GM03348 (cell line): Measurements from ENCODE around the gene DIABLO.
A peak's percentile ranks its signal among the peaks of the same experiment; 100 is the strongest.
"Not testable (repeated sequence)": the region's sequence is repeated elsewhere in the genome, so short reads cannot be mapped to it uniquely, and the experiment has no call there.

Experiments
- DNase-seq: peaks from one replicate; pipeline ENCODE4 v3.0.0; 2012; ENCODE audit warnings: low spot score

The DIABLO gene

DNA sequence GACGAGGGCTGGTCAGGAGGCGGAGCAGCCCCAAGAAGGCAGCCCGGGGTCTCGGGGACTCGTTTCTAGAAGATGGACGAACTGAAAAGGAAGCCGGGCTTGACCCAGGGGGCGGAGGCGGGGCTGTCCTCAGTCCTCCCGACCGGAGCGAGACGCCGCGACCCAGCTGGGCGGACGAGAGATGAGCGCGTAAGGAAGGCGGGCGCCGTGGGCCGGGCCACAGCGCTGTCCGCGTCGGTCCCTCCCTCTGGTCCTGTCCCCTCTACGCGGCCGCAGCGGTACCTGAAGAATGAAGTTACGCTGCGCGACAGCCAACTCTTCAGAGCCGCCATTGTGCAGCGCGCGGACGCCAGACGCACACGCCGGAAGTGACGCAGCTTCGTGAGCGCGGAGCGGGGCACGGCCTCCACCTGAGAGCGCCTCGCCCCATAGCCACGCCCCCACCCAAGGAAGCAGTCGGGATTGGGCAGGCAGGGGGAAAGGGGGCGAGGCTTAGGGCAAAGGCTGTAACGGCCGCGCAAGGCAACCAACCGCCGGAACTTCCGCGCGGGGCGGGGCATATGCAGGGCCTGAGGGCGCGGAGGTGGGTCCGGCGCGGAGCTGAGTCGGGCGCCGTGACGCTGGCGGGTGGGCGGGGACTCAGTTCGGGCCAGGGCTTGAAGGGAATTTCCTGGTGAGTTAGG is at the start of gene DIABLO:
Gene DIABLO, minus strand, starts transcription at position 370 of the 683 bp plus-strand sequence. Its CDS starts 38 bp downstream, at position 332.
- DNase-seq = peak; percentile 100

GRCh38 chr12:122275459-122275858 is 49.6 kb upstream of the DIABLO start:
- no peak for DNase-seq

GRCh38 chr12:122266230-122266901 is 40.5 kb upstream of the DIABLO start, which contains the start of gene VPS33A:
Gene VPS33A, minus strand, starts transcription at chr12:122266494. Its CDS starts 86 bp downstream, at chr12:122266408.
- peak; percentile 97 for DNase-seq

GRCh38 chr12:122265886-122266229 is 40.0 kb upstream of the DIABLO start:
- peak; percentile 46 for DNase-seq

DNA sequence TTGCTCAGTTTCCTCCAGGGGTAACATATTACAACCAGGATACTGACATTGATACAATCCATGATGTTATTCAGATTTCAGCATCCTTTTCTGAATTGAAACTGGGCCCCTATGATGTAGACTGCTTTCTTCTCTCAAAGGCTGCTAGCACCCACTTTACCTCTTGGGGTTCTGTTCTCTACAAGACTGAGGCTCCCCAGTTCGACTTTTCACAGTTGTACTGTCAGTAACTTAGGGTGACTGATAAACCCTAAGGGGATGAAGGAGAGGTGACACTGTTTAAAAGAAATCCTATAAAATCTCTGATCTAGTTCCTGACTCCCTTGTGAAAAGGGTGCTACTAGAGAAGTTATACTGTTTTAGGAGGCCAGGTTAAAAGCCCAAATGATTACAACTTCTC is 39.6 kb upstream of the DIABLO start:
- DNase-seq = no peak

GRCh38 chr12:122260735-122261134 is 34.9 kb upstream of the DIABLO start:
- not testable (repeated sequence) for DNase-seq

DNA sequence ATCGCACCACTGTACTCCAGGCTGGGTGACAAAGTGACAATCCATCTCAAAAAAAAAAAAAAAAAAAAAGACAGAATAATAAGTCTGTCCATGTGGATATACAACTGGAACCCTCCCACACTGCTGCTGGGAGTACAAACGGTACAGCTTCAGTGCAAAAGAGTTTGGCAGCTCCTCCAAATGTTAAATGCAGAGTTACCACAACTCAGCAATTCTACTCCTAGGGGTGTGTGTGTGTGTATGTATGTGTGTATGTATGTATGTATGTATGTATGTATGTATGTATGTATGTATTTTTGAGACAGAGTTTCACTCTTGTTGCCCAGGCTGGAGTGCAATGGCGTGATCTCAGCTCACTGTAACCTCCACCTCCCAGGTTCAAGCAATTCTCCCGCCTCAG is 33.1 kb upstream of the DIABLO start:
- not testable (repeated sequence) for DNase-seq

GRCh38 chr12:122258462-122258861 is 32.6 kb upstream of the DIABLO start:
- not testable (repeated sequence) for DNase-seq

DNA sequence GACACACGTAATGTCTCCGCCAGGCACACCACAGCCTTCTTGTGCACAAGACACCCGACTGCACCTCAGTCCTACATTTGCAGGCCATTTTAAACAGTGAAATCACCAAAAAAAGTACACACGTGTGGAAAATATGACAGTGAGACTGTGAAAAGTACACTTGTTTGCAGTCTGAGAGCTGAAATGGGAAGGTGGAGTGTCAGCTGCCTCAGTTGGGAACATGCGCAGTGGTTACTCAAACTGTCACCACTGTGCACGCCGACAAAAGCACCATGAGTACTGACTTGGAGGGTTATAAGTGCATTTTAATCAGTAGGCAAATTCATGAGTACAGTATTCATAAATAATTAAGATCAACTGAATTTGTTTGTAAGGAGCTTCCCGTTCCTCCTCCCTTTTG is 24.7 kb upstream of the DIABLO start:
- DNase-seq = no peak

DNA sequence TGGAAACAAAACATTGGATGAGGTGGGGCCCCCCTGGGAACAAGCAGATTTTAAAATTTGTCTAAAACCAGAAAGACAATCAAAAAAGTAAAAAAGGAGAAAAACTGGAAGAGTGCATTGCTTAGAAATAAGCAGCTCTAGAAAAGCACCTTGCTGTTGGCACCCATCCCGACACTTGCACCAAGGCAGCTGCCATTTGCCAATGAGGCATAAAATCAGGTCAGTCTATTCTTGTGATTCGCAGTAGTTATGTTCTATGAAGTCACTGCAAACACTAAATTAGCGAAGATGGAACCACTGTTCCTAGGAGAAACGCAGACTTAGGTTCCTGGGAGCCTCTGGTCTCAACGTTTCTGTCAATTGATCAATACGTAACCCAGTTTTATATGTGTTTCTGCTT is 24.2 kb upstream of the DIABLO start:
- no peak for DNase-seq

DNA sequence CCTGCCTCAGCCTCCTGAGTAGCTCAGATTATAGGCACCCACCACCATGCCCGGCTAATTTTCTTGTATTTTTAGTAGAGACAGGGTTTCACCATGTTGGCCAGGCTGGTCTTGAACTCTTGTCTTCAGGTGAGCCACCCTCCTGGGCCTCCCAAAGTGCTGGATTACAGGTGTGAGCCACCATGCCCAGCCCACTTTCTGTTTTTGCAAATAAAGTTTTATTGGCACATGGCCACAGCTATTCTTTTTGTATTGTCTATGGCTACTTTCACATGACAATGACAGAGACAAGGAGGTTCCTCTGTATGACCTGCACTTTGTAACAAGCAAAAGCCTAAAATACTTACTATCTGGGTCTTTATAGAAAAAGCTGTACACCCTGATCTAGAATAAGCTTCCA is 19.7 kb upstream of the DIABLO start:
- no peak for DNase-seq

DNA sequence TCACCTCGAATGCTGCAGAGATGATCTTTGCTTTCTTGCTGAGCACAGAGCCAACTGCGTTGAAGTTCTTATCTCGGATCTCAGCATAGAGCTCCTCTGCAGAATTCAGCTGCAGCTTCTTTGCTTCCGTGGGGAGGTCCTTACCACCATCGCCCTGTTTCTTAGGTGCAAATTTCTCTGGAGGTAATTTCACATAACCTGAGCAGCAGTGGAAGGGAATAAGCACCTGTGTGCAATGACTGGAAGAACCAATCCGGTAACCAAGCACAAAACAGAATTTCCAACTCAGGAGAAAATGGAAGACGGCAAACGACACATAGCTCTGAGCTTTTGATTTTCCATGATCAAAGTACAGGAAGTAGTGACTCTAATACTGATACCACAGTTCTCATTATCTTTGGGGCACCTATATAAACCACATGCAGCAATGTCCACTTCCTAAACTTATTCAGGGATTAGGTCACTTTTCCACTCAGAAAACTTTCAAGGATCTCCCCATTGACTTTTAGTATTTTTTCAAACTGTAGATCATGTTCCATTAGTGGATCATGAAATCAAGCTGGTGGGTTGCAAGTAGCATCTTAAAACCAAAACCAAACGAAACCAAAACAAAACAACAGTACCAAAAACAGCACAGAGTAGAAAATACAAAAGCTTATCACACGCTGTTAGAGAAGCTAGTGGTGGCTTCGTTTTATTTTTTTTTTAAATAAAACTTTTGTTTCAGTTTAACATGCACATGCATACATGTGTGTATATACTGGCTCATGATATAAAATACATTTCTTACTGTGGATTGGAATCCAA is 18.9 kb upstream of the DIABLO start:
- peak; percentile 13 for DNase-seq

GRCh38 chr12:122243965-122244364 is 18.1 kb upstream of the DIABLO start:
- DNase-seq = no peak

GRCh38 chr12:122238861-122239260 is 13.0 kb upstream of the DIABLO start:
- DNase-seq = no peak

DNA sequence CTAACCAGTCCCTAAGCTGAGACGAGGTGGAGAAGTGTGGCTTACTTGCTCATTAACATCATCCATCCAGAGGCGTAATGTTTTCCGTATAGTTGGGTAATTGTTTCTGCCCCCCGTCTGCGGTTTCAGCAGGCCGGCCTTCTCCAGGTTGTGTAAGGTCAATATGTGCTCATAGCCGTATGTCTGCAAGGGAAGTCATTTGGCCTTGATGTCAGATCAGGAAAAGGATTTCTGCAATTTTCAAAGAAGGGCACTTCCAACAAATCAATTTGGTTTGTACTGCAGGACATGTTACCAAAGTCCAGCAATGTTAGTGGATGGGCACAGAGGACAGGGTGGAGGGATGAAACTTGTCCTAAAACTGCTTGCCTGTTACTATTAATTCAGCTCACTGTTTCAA is 9.9 kb upstream of the DIABLO start:
- no peak for DNase-seq

GRCh38 chr12:122232691-122233090 is 6.8 kb upstream of the DIABLO start:
- no peak for DNase-seq

GRCh38 chr12:122230798-122231197 is 4.9 kb upstream of the DIABLO start:
- no peak for DNase-seq

DNA sequence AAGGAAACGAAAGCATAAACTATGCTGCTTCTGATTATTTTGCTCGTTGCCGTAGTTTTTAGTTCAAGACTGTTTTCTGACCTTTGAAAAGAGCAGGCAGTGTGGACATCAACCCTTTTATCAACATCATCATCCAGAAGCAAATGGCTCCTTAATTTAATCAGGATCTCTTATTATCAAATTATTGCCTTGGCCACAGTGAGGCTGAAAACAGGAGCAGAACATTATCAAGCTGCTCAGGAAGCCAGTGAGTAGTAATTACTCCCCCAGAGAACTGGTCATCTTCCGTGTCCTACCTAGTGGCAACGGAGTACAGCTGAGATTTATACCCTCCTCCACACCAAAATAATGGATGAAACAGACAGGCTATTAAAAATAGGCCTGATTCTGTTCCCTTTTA is 2.2 kb upstream of the DIABLO start:
- no peak for DNase-seq

DNA sequence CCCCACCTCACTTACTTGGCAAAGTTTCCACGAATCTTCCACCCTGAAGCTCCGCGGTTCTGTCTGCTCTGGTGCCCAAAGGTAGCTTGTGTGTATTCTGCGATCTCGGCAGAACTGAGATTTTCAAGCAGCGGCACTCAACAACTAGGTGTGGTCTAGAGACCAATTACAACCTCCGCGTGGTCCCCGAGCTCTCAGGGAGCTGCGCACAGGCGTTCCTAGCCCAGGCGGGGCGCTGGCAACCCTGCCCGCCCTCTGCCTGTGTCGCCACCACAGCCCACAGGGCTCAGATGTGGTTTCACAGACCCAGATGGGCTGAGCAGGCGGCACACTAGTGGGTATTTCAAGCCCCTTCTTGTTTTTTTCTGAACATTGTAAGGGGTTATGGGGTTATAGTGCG is 1.5 kb upstream of the DIABLO start:
- no peak for DNase-seq

DNA sequence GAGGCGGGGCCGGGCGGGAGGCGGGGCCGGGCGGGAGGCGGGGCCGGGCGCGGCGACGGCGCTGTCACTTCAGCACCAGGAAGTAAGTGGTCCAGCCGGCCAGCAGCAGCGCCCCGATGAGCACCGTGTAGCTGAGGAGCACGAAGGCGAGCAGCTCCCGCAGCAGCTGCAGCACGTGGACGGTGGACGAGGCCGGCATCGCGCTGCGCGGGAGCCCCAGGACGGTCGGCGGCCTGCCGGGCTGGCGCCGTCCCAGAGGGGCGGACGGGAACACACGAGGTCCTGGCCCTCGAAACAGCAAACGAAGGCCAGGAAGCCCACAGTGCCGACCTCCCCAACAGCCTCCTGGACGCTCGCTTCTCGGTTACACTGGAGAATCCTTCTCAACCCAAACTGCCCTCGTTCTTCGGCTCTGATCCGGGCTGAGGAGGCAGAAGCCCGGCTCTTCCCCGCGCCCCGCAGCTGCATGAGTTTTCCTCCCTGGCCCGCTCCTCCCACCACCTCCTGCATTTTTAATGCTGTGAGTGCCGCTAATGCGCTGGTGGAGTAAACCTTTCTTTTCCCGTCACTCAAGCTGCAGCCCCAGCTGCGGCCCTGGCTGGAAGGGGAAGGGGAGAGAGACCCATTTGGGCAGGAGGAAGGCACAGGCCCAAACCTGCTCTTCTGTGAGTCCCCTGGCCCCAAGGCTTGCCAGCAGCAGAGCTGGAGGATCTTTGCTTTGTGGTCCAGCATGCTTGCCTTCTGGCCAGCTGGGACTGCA is 694 bp upstream of the DIABLO start:
- no peak for DNase-seq

- no peak for DNase-seq
Measured at GRCh38 chr12:122216445-122216844, 9.4 kb downstream of the DIABLO start.

DNA sequence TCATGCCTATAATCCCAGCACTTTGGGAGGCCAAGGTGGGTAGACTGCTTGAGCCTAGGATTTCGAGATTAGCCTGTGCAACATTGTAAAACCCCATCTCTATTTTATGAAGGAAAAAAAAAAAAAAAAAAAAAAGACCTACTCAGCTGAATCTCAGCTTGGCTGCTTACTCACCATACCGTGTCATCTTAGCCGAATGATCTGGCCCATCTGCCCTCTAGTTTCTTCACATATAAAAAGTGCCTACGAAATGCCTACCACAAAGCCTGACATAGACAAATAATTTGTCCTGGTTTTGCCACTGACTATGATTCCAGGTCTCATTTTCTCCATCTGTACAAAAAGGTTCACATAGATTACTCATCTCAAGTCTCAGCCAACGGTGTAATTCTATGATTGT is 10.1 kb downstream of the DIABLO start:
- DNase-seq = no peak
